ENCODE measurements around the gene DNAI4.
A peak's percentile ranks its signal among the peaks of the same experiment; 100 is the strongest.

Gene DNAI4

DNA sequence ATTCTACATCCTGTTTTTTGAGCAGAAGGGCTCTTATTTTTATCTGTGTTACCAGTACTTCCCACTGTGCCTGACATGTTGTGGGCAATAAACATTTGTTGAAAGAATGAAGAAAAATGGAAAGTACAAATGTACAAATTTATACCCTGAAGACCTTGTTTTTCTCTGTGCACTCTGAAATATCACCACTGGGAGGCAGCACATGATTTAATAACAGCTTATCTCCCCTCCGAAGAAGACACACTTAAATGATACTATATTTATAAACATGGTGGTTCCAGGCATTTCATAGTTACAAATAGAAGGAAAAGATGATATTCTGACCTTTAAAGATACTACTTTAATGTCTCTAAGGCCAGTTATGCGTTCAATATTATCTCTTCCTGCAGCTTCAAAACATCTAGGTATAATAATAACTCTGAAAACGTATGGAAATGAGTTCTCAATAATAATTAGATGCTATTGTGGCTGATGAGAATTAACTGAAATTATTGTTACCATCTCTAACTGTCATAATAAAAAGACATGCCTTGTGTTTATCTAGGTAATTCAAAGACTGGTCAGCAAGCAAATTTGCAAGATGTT lies 159.6 kb downstream of the DNAI4 start:
- peak; percentile 36 for DNase-seq (ENCODE audit: low read depth)

Data from stimulated activated CD4-positive, alpha-beta T cell treated with anti-CD3 and anti-CD28 coated beads, Interleukin-2, amount 100 ng/mL, for 4 hours (primary cell).